HG03097 (cell line): ENCODE measurements around the gene KLRB1.
"Not testable (repeated sequence)": the region's sequence is repeated elsewhere in the genome, so short reads cannot be mapped to it uniquely, and the experiment has no call there.

ENCODE experiments used
- ATAC-seq: cut with Tn5 transposase; IDR thresholded peaks from one replicate; pipeline ENCODE4 v1.9.1; 2021; ENCODE audit not compliant: unreplicated experiment, low FRiP score

KLRB1 gene

DNA sequence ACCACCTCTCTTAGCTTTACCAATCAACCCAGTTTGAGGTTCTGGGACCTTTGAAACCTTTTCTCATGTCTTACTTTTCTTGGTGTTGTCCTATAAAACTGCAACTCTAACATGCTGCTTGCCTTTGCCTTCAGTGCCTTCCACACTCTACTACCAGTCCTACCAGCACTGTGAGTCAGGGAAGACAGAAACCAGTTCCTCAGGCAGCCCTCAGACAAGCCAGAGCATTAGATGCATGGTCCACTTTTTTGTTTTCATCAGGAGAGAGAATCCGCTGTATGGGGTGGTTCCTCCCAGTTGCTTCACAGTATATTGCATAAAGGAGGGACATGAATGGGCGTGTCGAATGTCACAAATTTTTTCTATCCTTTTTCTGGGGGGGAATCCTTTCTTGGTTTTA is 17.3 kb upstream of the KLRB1 start:
- no peak for ATAC-seq

DNA sequence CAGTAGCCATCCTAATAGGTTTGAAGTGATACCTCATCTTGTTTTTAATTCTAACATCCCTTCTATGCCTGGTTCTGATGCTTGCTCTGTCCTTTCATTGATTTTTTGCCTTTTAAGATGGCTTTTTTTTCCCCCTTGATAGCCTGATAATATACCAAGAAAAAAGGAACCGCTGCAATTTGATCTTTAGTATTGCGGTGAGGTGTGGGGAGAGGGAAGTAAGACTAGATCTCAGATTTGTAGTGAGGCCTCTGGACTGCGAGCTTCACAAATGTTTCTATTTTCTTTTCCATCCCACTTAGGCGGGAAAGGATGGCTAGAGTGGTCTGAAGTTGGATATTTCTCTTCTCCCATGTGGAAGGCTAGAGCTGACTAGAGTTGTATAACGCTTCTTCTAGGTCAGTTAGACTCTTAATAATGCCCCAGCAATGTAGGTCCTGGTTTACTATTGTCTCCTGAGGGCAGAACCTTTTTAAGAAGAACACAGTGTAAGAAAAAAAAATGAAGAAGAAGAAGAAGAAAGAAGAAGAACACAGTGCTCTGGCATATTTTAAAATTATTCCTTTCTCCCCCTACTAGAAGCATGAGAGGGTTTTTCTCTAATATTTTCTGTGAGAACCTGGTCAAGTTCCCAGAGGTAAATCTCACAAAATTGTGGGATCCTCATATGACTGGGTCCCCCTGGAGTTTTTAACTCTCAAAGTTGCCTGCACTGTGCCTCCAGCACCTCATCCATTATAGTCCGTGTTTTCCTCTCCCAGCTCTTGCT is 11.9 kb upstream of the KLRB1 start:
- ATAC-seq = no peak

DNA sequence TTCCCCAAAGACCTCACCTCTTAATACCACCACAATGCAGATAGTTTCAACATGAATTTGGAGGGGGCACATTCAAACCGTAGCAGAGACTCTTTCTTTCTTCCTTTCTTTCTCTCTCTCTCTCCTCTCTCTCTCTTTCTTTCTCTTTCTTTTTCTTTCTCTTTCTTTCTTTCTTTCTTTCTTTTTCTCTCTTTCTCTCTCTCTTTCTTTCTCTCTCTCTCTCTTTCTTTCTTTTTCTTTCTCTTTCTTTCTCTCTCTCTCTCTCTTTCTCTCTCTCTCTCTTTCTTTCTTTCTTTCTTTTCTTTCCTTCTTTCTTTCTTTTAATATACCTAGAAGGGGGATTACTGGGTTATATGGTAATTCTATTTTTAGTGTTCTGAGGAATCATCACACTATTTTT is 11.2 kb upstream of the KLRB1 start:
- not testable (repeated sequence) for ATAC-seq

DNA sequence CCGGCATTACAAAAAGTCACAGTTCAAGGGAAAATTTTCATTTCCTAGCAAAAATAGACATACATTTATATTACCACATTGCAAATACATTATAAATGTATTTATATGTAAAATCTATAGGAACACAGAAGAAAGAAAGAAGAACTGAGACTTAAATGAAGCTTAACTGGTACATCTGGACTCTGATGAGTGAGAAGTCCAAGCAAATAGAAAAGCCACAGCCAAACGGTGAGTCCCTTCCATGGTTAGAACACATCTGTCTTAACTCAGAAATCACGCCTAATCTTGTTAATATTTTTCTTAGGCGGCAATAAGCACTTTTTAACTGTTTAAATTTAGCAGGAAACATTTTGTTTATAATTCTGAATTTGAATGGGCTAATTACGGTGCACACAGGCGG is 9.4 kb upstream of the KLRB1 start:
- no peak for ATAC-seq

DNA sequence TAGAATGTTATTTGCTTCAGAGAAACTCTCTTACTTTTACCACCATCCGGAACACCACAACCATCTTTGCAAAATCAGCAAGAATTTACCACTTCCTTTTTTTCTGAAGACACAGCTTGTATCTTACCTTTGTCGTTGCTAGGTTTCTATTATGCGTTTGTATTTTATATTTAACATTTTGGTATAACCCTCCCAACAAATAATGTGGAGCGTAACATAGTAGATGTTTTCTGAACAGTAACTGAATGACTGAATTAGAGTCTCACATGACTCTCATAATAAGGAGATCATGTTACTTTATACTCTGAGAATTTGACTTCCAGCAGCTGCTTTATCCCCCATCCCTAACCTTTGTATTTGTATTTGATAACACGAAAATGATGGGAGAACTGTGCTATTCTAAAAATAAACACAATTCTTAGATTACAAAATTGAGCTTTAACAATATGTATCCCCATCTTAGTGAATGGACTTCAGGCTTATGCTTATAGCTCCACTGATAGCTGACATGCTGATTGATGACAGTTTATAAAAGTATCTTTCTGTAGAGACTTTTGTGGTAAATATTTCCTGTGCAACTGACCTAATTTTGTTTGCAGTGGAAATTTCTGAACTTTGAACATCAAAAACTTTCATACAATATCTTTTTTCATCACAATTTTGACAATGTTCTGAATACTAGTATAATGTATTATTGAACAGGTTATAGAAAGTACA is 7.9 kb upstream of the KLRB1 start:
- ATAC-seq = no peak

DNA sequence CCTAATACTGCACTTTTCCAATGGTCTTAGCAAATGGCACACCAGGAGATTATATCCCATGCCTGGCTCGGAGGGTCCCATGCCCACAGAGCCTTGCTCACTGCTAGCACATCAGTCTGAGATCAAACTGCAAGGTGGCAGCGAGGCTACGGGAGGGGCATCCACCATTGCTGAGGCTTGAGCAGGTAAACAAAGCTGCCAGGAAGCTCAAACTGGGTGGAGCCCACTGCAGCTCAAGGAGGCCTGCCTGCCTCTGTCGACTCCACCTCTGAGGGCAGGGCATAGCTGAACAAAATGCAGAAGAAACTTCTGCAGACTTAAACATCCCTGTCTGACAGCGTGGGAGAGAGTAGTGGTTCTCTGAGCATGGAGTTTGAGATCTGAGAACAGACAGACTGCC is 2.9 kb upstream of the KLRB1 start:
- not testable (repeated sequence) for ATAC-seq

DNA sequence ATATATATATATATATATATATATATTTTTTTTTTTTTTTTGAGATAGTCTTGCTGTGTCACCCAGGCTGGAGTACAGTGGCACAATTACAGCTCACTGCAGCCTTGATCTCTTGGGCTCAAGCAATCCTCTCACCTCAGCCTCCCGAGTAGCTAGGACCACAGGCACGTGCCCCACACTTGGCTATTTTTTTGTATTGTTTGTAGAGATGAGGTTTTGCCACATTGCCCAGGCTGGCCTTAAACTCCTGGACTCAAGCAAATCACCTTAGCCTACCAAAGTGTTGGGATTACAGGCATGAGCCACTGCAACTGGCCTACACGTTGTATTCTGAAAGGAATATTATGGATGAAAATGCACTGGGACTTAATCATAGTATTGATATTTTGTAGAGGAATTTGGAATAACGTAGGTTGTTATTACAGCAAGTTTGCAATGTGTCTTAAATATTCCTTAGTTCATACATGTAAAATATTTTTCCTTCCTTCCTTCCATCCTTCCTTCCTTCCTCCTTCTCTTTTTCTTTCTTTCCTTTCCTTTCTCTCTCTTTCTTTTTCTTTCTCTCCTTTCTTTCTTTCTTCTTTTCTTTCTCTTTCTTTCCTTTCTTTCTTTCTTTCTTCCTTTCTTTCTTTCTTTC is 862 bp downstream of the KLRB1 start:
- ATAC-seq = no peak

DNA sequence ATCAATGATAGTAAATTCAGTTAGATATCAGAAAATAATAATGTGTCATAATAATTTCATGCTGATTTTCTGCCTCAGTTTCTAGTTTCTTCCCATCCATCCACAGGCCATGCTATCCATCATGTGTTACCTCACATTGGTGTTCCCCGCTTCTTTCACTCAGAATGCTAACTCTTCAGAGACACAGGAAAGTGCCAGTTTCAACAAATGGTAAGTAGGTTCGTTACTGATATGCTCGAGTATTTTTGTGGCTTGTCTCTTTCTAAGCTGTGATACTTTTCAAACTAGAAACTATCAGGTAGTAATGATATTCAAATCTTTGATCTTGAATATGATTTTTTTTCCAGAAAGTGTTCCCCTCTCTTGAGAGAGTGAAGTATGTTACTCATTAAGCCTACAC is 1.5 kb downstream of the KLRB1 start:
- no peak for ATAC-seq

DNA sequence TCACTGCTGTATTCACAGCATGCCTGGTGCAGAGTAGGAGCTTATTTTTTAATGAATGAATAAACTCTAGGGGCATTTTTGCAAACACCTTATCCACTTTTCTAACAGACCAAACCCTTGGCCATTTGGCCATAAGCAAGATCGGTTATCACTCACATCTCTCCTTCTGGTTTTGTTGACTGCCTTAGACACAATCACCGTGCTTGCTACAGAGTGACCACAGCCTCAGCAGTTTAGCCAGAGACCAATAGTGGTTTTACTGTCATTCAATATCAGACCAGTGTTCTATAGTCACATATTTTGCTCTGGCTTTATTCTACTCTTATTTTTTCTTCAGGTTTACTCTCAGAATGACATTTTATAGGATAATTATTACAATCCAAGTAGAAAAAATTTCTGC is 2.2 kb downstream of the KLRB1 start:
- no peak for ATAC-seq

DNA sequence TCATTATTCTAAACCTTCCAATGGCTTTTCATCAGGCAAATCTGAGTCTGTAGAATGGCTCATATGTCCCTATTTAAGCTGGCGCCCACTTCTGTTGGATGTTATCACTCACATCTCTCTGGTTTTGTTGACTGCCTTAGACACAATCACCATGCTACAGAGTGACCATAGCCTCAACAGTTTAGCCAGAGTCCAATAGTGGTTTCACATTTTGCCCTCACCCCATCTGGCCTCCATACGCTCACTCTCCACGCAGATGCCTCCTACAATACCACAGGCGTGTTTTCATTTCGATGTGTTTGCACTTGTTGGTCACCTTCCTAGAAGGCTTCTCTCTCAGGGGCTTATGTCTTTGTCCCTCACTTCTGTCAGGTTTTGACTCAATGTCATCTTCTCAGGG is 3.4 kb downstream of the KLRB1 start:
- no peak for ATAC-seq

DNA sequence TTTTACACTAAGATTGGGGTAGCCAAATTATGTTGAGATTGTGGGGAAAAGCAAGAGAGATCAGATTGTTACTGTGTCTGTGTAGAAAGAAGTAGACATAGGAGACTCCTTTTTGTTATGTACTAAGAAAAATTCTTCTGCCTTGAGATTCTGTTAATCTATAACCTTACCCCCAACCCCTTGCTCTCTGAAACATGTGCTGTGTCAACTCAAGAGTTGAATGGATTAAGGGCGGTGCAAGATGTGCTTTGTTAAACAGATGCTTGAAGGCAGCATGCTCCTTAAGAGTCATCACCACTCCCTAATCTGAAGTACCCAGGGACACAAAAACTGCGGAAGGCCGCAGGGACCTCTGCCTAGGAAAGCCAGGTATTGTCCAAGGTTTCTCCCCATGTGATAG is 7.3 kb downstream of the KLRB1 start:
- ATAC-seq = not testable (repeated sequence)

DNA sequence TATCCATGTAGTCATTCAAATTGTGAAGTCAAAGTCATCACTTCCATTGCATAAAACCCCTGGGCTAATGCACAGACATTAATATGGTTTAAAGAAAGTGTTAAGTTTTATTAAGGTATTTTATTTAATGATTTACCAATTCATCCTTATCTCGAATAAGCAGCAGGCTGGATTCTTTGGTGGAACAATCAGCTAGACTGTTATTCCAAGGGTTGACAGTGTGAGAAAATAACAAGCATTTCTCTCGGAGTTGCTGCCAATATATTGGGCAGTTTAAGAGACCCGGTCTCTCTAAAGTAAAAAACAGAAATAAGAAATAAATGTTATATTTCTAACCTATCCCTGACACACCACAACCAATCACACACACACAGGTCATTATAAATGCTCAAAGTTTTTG is 9.4 kb downstream of the KLRB1 start:
- ATAC-seq = no peak

DNA sequence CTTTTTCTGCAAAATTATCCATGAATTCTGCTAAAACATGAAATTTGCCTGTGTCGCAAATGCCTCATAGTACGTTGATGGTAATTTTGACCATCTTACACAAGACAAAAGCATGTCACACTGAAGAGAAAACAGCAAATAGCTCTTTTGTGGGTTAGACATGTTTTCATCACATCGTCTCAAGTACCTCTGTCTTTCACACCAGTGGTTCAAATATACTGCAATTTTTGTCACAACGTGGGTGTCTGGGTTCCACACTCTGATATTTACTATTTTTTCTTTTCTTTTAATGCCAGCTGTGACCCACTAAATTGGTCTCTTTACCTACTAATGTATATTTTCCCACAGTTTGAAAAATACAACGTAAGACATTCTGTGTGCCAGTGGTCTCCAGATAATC is 10.4 kb downstream of the KLRB1 start:
- no peak for ATAC-seq

DNA sequence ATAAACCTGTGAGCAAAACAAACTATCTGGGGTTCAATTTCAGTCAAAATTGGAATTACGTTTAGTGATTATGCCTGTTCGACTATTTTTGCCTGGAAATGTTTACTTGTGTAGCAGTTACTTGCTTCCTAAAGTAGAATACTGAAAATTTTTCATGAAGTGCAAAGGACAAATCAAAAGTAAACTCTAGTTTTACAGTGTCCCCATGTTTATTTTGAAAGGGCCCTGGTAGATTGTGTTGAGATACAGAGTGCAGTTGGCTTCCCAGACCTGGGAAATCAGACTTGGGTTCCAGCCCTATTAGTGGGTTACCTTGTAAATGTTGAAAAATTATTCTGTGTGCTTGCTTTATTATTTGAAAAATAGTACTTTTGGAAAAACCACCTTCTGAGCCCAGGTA is 17.3 kb downstream of the KLRB1 start:
- ATAC-seq = no peak

DNA sequence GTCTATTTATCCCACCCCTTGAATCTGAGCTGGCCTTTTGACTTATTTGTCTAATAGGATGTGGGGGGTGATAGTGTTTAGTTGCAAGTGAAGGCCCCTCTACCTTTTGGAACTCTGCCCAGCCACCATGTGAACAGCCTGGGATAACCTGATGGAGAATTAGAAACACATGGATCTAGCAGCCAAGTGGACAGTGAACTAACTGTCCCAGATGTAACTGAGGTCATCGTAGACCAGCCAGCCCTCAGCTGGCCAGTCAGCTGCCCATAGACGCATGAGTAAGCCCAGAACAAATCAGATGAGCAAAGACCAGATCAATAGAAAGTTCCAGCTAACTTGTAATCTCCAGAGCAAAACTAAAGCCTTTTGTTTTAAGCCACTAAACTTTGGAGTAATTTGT is 19.0 kb downstream of the KLRB1 start:
- ATAC-seq = no peak

DNA sequence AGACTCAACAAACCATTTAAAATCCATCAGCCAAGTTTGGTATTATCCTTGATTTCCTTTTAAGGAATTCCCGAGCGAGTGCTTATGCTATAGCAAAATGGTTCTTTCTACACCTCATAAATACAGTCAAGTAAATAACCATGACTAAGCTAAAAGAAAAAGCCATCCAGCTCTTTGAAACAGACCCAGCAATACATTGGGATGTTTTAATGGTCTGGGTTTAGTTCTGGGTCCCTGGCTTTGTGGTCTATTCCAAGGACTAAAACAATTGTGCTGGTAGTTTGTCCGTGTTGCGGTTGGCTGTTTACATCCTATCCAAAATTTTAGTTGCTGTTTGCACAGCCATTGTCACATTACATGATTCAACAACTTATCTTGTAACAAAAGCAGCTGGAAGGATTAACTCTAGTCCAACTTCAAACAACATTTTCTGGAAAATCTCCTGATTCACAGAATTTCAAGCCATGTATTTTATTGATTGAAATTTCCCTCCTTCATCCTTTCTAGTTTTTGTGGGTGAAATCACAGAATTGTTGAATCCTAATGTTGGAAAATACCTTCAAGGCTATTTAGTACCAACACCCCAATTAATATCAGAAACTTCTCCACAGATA is 19.6 kb downstream of the KLRB1 start:
- no peak for ATAC-seq

DNA sequence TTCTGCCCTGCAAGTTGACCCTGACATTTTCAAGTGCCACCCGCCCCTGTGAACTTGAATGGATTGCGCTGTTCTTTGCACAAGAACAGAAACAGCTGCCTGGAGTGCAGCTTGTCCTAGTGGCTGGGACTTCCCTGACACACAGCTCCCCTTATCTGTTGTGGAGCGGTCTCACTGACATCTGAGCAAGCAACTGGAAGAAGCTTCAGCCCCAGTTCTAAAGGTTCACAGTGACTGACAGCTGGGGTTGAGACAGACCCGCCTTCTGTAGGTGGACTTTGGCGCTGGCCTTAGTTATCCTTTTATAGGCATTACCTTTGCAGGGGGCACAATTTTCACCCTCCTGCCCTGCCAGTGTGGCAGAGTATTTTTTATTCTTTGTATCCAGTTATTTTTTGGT is 30.0 kb downstream of the KLRB1 start:
- not testable (repeated sequence) for ATAC-seq

DNA sequence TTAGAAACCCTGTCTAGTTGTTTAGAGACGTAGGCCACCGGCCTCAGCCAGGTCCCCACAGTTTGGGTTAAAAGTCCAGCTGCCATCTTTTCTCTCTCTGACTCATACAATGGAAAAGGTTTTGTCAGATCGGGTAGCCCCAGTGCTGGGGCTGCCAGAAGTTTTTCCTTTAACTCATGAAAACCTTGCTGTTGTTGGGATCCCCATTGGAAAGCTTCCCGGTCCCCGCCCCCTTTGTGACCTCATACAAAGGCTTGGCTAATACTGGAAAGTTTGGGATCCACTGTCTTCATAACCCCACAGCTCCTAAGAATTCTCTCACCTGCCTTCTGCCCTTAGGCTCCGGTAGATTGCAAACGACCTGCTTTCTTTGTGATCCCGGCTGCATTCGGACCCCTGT is 40.6 kb downstream of the KLRB1 start:
- not testable (repeated sequence) for ATAC-seq

DNA sequence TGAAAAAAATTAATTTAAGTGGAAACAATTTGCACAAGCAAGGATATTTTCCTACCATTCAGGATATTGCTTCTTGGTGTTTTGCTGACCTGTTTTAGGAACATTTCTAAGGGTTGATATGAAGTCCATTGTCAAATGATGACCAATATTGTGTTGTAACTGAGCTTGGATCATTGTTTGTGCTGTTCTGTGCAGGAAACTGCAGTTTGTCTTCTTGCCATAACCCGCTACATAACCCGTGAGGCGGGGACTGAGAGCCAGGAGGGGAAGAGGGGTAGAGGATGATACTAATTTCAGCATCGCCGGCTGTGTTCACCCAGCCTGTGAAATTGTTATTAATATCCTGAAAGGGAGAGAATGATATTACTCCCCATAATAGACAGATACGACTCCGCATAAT is 41.6 kb downstream of the KLRB1 start:
- not testable (repeated sequence) for ATAC-seq

DNA sequence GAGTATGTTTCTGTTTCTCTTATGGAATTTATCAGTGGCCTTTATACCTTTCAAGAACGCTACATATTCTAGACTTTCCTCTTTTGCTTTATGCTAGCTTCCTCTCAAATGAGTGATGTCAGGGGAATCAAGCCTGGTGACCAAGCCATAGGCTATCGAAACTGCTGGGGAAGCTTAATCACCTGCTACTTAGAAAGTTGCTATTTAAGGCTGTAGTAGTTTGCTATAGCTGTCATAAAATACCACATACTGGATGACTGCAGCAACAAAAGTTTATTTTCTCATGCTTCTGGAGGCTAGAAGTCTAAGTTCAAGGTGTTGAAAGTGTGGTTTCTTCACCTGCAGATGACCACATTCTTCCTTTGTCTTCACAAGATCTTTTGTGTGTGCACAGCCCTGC is 43.3 kb downstream of the KLRB1 start:
- ATAC-seq = not testable (repeated sequence)

DNA sequence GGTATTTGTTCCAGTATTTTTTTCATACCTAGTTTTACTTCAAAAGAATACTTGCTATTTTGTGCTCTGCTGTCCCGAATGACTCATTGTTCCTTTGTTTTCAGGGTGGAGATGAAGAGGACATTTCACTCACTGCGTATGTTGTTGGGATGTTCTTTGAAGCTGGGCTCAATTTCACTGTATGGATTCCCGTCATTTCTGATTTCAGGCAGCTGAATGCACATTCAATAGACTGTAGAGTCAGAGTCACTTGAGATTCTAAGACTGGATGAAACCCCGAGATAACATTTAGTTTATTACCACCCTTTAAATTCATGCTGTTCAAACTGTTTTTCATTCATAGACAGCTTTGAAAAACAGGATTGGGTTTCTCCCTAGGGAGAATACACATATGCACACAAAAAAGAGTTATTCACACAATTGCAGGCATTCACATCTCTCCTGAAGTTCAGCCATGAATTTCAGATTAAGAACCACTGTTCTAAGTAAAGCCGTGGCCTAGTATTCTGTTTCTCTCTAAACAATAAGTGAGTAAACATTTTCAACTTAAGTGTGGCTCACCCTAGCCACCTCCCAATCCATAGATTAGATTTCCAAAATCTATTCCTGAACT is 44.8 kb downstream of the KLRB1 start:
- not testable (repeated sequence) for ATAC-seq
